ENCODE results near the gene TMEM259.

TMEM259 gene

DNA sequence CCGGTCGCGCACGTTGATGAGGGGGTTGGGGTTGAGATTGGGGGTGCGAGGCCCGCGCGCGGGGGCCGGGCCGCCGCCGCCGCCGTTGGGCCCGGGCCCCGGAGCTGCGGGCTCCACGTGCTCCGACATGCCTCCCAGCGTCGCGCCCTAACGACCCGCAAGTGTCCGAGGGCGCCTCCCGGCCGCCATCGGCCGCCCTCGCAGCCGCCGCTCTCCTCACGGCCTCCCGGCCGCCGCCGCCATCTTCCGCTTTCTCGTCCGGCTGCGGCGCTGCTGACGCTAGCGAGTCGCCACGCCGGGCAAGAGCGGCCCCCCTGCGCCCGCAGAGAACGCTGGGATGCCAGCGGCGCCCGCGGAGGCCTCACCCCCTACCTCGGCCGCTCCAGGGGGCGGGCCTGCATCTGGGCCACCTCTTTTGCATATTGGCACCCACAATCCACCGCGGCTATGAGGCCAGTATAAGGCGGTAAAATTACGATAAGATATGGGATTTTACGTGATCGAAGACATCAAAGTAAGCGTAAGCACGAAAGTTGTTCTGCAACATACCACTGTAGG is at the start of gene TMEM259:
TMEM259 (minus strand) TSS at position 256 of the 558 bp plus-strand sequence; CDS start at position 129, 127 bp downstream.
- DNase-seq (ENCODE audit: low spot score) = peak; percentile 97

DNA sequence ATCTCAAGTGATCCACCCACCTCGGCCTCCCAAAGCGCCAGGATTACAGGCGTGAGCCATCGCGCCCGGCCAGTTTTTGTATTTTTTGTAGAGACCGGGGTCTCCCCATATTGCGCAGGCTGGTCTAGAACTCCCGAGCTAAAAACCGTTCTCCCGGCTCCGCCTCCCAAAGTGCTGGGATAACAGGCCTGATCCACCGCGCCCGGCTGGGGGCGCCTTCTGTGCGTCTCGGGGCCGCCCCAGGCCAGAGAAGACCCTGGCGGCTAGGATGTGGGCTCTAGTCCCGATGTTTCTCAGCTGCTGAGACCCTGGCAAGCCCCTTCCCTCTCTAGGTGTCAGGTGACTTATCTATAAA is 49.6 kb upstream of the TMEM259 start:
- DNase-seq (ENCODE audit: low spot score) = no peak

DNA sequence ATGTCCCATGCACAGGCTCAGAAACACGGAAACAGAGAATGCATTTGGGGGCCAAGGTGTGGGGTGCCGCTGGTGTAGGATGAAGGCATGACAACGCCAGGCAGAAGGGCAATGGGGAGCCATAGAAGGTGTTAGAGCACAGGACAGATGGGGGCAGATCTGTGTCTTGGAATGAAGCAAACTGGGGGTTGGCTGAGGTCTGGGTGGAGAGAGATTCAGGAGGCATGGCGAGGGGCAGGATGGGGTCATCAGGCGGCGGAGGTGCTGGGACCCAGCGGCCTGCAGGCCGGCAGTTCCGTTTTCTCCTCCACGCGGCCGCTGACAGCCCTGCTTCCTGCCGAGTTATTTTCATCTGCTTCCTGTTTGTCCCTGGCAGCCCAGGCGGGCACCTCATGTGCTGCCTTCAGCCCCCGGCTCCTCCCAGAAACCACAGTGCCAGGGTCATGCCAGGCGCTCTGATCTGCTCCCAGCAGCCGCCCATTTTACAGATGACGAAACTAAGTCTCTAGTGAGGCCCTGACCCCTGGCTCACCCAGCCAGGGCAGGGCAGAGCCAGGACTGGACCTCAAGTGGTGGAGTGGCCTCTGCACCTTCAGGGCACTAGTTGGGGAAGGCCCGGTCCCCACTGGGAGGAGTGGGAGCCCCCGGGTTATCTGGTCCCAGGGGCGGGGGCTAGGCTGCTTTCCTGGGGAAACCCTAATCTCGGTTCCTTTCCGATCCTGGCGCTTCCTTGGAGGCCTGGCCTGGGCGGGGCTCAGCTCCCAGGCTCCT is 48.3 kb upstream of the TMEM259 start:
- DNase-seq (ENCODE audit: low spot score) = peak; percentile 76

DNA sequence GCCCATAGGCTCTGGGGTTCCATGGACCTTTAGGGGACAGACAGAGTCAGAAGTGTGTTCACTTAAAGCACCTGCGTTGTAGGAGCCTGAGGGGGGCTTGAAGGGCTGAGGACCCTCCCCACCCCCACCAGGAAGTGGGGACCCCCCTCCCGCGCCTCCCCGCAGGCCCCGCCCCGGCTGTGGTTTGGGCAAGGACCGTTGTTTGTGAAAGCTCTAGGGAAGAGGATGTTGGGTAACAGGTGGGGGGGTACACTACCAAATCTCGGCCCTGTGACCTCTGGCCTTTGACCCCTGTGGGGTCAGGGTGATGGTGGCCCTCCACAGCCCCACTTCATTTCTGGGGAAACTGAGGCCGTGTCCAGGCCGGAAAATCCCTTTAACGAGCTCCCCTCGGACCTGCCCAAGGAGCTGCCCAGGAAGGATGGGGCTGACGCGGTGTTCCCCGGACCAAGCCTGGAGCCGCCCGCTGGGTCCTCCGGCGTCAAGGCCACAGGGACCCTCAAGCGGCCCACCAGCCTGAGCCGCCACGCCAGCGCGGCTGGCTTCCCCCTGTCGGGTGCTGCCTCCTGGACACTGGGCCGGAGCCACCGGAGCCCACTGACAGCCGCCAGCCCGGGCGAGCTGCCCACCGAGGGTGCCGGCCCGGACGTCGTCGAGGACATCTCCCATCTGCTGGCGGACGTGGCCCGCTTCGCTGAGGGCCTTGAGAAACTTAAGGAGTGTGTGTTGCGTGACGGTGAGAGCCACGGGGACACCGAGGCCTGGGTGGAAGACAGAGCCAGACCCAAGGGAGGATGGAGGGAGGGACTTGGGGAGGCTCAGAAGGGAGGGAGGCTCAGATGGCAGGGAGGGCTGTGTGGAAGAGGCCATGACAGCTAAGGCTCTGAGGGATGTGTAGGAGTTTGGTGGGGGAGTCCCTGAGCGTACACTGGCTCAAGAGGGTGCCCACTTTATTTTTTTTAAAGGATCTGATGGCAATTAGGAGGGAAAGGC is 47.4 kb upstream of the TMEM259 start:
- peak; percentile 55 for DNase-seq (ENCODE audit: low spot score)

DNA sequence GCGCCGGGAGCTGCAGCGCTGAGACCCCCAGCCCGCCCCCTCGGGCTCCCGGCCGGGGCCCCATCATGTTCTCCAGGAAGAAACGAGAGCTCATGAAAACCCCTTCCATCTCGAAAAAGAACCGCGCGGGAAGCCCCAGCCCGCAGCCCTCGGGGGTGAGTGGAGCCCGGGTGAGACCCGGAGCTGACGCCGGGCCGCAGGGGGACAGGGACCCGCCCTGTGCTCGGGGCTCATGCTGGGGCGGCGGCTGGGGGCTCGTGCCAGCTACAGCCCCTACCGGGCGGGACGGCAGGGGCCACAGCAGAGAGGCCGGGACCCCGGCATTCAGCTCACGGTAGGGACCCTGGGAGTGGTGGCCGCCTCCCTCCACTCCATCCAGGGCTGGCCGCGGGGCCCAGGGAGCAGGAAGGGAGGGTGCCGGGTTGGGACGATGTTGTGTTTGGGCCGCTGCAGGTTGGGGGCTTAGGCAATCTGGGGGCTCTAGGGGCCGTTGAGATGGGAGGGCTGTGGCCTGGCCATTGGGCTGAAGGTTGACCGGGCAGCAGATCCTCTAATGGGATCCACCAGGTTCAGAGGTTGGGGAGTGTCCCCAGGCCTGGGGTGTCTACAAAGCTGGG is 46.5 kb upstream of the TMEM259 start:
- DNase-seq (ENCODE audit: low spot score) = no peak

DNA sequence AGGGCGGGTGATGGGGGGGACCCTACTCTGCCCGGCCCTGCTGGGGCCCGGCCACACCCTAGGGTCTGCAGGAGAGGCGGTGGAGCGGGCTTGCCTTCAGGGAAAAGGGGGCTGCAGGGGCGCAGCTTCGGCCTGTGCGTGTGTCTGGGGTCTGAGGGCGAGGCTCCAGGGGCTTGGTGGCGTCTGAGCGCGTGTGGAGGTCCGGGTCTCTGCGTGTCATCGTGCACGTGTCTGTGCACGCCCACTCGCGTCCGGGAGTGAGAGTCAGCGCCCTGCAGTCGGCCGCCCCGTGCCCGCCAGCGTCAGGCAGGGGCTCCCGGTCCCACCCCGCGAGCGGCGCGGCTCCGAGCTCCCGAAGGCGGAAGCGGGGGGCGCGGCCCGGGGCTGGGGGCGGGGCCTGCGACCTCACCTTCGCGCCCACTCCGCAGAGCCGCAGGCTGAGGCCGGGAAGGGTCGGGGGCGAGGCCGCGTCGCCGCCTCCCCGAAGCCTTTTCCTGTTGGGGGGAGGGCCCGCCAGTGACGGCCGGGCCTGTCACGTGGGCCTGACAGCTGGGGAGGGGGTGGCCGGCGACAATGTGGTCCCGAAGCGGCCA is 45.9 kb upstream of the TMEM259 start, which contains the start of gene ARHGAP45:
ARHGAP45 (plus strand) TSS at position 420 of the 593 bp plus-strand sequence. CDS start 239 bp downstream, outside the sequence.
- DNase-seq (ENCODE audit: low spot score) = peak; percentile 89

DNA sequence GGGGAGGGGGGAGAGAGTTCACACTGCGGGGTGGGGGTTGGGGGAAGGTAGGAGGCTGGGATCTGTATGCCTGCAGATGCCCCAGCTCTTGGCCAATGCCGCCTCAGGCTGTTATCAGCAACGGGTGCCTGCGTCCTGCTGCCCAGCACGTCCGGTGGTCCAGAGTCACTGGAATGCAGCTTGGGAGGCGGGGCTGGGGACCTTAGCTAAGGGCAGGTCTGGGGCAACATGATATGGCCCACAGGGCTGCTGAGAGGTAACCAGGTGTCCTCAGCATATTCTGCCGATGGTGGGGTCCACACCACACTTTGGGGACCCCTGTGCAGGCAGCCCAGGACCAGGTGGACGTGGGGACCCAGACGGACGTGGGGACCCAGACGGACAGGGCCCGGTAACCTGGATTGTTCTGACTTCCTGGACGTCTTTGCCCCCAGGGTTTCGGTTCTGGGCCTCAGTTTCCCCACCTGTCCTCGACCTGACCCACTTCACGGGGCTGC is 45.4 kb upstream of the TMEM259 start:
- no peak for DNase-seq (ENCODE audit: low spot score)

DNA sequence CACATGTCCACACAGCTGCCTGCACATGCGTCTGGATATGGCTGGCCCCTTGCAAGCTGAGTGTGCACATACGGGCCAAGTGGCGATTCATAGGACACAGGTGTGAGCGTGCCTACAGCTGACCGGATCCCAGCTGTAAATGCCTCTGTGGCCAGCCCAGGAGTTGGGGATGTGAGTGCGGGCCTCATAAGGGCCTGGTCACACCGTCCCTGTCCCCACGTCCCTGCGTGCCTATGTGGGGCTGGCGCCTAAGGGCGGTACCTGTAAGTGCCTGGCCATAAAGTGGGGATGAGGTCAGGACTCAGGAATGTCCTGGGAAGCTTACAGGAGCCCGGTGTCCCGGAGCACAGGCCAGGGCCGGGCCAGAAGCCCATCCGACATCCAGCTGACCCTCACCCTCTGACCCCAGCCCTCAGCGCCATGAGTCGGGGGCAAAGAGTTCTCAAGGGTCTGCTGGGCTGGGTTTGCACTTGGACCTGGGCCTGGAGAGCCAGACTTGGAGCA is 44.7 kb upstream of the TMEM259 start:
- no peak for DNase-seq (ENCODE audit: low spot score)

DNA sequence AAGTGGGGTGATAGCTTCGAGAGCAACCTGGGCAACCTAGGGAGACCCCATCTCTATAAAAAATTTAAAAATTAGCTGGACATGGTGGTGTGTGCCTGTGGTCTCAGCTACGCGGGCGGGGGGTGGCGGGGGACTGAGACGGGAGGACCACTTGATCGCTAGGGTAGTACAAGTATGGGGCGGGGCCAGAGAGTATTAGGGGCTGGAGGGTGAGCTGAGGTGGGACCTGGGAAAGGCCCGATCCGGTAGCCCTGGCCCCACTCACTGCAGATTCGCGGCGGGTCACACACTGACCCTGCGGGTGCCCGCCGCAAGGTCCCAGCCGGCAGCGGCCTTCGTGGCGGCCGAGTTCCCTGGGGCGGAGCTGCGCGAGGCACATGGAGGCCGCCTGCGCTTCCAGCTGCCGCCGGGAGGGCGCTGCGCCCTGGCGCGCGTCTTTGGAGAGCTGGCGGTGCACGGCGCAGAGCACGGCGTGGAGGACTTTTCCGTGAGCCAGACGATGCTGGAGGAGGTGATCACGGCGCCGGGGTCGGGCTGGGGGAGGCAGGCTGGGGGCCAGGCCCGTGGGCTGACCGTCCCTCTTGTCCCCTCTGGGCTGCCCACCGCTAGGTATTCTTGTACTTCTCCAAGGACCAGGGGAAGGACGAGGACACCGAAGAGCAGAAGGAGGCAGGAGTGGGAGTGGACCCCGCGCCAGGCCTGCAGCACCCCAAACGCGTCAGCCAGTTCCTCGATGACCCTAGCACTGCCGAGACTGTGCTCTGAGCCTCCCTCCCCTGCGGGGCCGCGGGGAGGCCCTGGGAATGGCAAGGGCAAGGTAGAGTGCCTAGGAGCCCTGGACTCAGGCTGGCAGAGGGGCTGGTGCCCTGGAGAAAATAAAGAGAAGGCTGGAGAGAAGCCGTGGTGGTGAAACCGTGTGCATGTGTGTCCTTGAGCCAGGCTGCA is 44.0 kb upstream of the TMEM259 start:
- peak; percentile 66 for DNase-seq (ENCODE audit: low spot score)

DNA sequence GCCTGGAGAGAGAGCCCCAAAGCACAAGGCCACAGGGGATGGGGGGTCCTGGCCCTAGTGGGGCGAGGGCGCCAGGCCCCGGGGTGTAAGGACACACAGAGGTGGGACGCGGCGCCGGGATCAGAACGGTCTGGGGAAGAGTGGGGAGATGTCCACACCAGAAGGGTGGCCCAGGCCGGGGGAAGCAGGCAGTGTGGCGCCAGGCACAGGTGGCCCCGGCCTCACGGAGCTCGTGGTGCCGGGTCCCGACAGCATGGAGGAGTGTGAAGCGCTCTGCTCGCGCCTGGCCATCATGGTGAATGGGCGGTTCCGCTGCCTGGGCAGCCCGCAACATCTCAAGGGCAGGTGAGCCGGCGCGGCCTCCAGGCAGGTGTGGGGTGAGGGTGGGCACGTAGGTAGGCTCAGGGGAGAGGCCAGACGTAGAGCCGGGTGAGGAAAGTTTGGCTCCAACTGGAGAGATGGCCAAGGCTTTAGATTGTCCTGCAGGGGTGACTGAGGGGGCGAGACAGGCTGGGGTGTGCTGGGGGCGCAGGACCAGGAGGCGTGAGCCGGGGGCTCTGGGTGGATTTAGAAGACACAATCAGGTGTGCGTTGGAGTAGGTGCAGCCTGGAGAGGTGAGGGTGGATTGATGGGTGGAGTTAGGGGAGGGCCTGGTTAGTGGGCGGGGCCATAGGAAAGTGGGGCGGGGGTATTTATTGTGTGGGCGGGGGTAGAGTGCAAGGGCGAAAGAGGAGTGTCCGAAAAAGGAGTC is 43.2 kb upstream of the TMEM259 start:
- peak; percentile 45 for DNase-seq (ENCODE audit: low spot score)

DNA sequence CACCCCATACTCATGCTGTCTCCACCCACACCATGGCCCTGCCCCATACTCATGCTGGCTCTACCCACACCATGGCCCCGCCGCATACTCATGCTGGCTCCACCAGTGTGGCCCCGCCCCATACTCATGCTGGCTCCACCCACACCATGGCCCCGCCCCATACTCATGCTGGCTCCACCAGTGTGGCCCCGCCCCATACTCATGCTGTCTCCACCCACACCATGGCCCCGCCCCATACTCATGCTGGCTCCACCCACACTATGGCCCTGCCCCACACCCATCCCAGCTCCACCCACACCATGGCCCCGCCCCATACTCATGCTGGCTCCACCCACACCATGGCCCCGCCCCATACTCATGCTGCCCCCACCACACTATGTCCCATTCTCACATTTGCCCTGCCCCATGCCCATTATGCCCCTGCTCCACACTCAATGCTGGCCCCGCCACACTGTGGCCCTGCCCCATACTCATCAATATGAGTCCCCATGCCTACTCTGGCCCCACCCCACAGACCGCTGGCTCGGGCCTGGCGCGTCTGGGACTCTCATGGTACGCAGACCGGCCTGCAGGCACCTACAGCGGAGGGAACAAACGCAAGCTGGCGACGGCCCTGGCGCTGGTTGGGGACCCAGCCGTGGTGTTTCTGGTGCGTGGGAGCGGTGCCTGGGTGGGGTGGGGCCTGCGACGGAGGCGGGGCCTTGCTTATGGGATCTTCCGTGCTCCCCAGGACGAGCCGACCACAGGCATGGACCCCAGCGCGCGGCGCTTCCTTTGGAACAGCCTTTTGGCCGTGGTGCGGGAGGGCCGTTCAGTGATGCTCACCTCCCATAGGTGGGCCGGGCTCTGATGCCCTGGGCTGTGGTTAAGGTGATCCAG is 42.3 kb upstream of the TMEM259 start:
- peak; percentile 96 for DNase-seq (ENCODE audit: low spot score)

DNA sequence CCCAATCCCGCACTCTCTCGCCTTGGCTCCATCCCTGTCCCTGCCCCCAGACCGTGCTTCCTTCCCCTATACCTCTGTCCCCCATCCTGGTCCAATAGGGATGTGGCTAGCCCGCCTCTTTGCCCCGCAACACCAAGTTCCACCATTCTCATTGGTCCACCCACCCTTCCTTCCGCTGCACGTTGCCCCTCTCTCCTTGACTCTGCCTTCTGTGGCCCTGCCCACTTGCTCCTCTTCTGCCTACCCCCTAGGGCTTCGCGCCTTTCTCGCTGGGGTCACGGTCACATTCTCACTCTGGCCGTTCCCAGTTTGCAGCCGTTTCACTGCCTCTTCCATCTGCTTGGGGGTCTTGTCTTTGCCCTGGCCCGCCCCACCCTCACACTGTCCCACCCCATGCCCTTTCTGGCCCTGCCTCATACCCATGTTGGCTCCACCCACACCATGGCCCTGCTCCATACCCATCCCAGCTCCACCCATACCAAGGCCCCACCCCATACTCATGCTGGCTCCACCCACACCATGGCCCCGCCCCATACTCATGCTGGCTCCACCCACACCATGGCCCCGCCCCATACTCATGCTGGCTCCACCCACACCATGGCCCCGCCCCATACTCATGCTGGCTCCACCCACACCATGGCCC is 41.6 kb upstream of the TMEM259 start:
- no peak for DNase-seq (ENCODE audit: low spot score)

DNA sequence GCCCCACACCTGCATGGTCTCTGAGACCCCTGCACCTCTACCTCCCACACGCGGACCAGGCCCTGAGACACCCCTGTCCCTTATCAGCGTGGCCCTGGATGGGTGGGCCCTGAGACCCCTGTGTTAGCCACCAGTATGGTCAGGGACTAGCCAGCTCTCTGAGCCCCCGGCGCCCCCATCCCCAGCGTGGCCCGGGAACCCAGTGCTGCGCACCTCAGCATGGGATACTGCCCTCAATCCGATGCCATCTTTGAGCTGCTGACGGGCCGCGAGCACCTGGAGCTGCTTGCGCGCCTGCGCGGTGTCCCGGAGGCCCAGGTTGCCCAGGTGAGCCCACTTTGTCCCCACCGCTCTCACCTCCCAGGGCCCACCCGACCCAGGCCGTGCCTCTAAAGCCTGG is 41.1 kb upstream of the TMEM259 start:
- no peak for DNase-seq (ENCODE audit: low spot score)

DNA sequence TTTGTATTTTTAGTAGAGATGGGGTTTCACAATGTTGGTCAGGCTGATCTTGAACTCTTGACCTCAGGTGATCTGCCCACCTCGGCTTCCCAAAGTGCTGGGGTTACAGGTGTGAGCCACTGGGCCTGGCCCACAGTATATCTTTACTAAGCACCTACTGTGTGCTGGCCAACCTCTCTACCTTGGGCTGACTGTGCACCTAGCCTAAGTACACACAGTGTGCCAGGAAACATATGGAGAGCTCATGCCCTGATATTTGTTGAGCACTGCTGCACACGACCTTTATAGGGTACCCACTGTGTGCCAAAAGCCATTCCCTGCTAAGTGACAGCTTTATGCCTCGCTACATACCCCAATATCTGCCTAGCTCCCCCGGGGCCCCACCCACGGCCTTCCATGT is 39.8 kb upstream of the TMEM259 start:
- no peak for DNase-seq (ENCODE audit: low spot score)

DNA sequence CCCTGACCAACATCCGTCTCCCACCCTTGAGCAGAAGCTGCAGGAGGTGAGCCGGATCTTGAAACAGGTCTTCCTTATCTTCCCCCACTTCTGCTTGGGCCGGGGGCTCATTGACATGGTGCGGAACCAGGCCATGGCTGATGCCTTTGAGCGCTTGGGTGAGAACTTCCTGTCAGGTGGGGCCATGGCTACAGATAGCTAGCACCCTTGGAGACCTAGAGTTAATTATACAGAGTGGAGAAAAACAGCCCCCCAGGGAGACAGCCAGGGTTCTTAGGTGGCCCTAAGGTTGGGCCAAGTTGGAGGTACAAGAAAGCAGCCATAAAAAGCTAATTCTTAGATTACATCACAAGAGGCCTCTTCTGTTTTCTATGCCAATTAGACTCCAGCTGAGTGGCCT is 37.2 kb upstream of the TMEM259 start:
- DNase-seq (ENCODE audit: low spot score) = peak; percentile 11

DNA sequence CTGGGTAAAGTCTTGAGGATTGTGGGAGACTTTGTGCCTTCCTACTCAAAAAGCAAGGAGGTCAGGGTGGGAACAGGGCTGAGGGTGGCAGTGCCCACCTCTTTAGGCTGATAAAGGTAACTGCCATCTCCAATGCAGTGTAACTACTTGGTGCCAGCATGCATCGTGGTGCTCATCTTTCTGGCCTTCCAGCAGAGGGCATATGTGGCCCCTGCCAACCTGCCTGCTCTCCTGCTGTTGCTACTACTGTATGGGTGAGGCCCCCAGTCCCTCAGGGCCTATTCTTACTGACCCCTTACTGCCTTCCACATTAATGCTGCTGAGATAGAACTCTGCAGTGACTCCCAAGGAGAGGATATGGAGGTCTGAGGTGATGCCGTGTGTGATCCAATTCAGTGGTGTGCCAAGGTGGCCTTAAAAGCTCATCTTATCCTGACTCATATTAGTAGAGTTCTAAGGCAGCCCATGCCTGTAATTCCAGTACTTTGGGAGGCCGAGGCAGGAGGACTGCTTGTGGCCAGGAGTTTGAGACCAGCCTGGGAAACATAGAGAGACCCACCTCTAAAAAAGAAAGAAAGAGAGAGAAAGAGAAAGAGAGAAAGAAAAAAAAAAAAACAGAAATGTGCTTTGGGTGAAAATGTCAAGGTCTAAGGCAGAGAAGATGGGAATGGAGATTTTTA is 36.4 kb upstream of the TMEM259 start:
- peak; percentile 52 for DNase-seq (ENCODE audit: low spot score)

DNA sequence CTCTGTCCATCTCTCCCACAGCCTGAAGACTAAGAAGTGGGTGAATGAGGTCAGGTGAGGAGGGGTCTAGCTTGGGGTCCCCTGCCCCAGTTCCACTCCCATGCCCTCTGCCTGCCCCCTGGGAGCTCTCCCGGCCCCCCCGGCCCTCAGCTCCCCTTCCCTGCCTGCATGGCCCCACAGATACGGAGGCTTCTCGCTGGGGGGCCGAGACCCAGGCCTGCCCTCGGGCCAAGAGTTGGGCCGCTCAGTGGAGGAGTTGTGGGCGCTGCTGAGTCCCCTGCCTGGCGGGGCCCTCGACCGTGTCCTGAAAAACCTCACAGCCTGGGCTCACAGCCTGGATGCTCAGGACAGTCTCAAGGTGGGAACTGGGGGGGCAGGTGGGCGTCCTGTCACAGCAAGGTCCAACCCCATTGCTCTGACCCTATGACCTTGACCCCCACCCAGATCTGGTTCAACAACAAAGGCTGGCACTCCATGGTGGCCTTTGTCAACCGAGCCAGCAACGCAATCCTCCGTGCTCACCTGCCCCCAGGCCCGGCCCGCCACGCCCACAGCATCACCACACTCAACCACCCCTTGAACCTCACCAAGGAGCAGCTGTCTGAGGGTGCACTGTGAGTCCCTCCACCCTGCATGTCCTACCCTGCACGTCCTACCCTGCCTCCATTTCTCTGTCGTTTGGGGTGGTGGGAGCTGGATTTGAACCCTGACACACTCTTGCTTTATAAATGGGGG is 35.1 kb upstream of the TMEM259 start:
- DNase-seq (ENCODE audit: low spot score) = no peak

Data from NAMALWA (cell line).